Activated B cell treated with CpG ODN at 0.5 μM for 24 hours (primary cell): ENCODE measurements around the gene NRXN2. TPM values are rescaled to one million over a fixed set of nuclear protein-coding genes. Genes with fewer than 3 reads are reported as not detected.

ENCODE experiments used
- ATAC-seq: fragments of 200-7000 bp; cut with Tn5 transposase; one replicate; pipeline ENCODE4 v1.10.0; 2021; ENCODE audit warnings: low read depth, mild to moderate bottlenecking, moderate library complexity
- CTCF ChIA-PET: fragments of 350-600 bp; sonication (Branson Sonifier 250); formaldehyde crosslinking; loops from one replicate; lab custom pipeline; 2021; ENCODE audit warnings: antibody characterized with exemption; lab: Charles Lee
- POLR2A ChIA-PET: fragments of 350-600 bp; sonication (Branson Sonifier 250); formaldehyde crosslinking; loops from one replicate; lab custom pipeline; 2021; ENCODE audit warnings: antibody characterized with exemption; lab: Charles Lee
- DNase-seq: peaks from one replicate; pipeline ENCODE4 v3.0.0; 2022
- H3K27ac Mint-ChIP-seq: one replicate; pipeline ENCODE4 v1.8.0; 2020; ENCODE audit warnings: mixed read lengths
- H3K27me3 Mint-ChIP-seq: one replicate; pipeline ENCODE4 v1.8.0; 2021; ENCODE audit warnings: mixed read lengths
- H3K36me3 Mint-ChIP-seq: one replicate; pipeline ENCODE4 v1.8.0; 2021; ENCODE audit warnings: low read depth, mixed read lengths
- H3K4me1 Mint-ChIP-seq: one replicate; pipeline ENCODE4 v1.8.0; 2021; ENCODE audit warnings: mixed read lengths
- H3K4me3 Mint-ChIP-seq: one replicate; pipeline ENCODE4 v1.8.0; 2020; ENCODE audit warnings: mild to moderate bottlenecking, mixed read lengths
- H3K9me3 Mint-ChIP-seq: one replicate; pipeline ENCODE4 v1.8.0; 2020; ENCODE audit warnings: mixed read lengths
- CTCF ChIP-seq: fragments of 200-600 bp; IDR thresholded peaks from one replicate; pipeline ENCODE4 v1.8.0; 2022; ENCODE audit warnings: antibody characterized with exemption, mild to moderate bottlenecking
- intact Hi-C: fragments of 100-400 bp; cut with micrococcal nuclease; formaldehyde crosslinking; loops from one replicate; pipeline ENCODE4 v1.15.1; 2024
- total RNA-seq: library from RNA; stranded (reverse); gene quantifications from 2 replicates; pipeline ENCODE4 v1.2.3, GENCODE V29; 2022

The NRXN2 gene
- total RNA-seq, 1 donor from 2014 or later: 0.73 TPM

DNA sequence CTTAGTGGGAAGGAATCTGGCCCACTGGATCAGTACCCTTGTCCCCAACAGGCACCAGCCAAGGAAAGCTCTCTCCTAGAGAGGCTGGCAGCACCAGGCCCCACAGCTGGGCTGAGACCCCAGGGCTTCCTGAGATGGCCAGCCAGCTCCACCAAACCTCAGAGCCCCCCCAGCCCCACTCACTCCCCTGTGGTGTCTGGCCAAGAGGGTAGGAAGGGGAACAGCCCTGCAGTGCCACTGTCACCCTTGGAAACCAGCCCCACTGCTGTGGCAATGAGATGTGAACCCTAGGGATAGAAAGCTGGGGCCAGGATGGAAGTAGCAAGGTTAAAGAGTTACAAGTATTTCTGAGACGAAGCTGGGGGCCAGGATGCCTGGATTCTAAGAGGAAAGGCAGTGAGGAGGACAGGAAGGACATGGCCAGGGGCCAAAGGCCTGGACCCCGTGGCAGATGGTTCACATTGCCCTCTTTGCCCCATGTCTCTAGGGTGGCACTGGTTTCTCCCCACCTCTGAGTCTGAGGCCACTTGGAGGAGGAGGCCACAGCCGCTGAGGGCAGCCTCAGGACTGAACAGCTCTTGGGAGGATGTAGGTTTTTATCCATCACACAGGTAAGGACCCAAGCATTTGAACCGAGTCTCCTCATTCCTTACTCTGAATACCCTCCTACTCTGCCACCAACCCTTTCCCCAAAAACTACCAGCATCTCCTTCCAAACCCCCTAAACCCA, 28.8 kb downstream of the NRXN2 start:
- POLR2A ChIA-PET: interaction anchor here (0.6 kb wide), 1 partner anchor 11 kb away, joined by 5 read pairs; no protein-coding TSS in a partner anchor
- peaks cover 24% of the 10 kb centered on the region for H3K4me1 Mint-ChIP-seq
- H3K27ac Mint-ChIP-seq: peak overlapping the region; percentile 55
- no peak for ATAC-seq
- H3K9me3 Mint-ChIP-seq: no peaks in the 10 kb centered on the region
- intact Hi-C loops: no loop called here
- CTCF ChIA-PET: interaction anchor here (1.3 to 1.9 kb wide), 2 partner anchors 10 to 339 kb away, joined by 3 to 5 read pairs; no protein-coding TSS in a partner anchor
- DNase-seq: no peak
- no peak for TF ChIP-seq CTCF
- no peaks in the 10 kb centered on the region for H3K36me3 Mint-ChIP-seq
- no peak overlapping the region for H3K4me3 Mint-ChIP-seq
- H3K27me3 Mint-ChIP-seq: peaks cover 16% of the 10 kb centered on the region

GRCh38 chr11:64692764-64693331, 30.1 kb downstream of the NRXN2 start:
- ChIA-PET POLR2A (interaction anchor here (0.5 kb wide), 1 partner anchor 227 kb away, joined by 5 read pairs; no protein-coding TSS in a partner anchor), CTCF (no interaction called here)
- Mint-ChIP-seq H3K4me1 (peaks cover 35% of the 10 kb centered on the region), H3K27me3 (peaks cover 16% of the 10 kb centered on the region), H3K27ac (no peak overlapping the region), H3K4me3 (no peak overlapping the region), H3K9me3 (no peaks in the 10 kb centered on the region), H3K36me3 (no peaks in the 10 kb centered on the region)
- no peak for TF ChIP-seq CTCF
- no peak for DNase-seq
- intact Hi-C loops: no loop called here
- ATAC-seq: no peak

DNA sequence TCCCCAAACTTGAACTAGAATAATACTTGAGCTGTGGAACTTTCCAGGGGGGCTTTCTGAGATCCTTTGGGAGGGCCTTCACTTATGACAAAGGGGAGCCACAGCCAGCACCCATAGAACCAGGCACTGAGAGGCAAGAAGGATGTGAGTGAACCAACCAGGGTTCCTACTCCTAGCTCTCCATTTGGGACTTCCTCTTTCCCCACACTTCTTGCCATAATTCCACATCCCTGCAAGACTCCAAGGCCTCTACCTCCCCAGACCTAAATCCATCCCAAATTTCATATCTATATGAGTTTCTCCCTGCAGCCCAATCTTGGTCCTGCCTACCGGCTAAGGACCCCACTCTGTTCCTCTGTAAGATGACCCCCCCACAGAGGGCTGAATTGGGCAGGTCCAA, 31.5 kb downstream of the NRXN2 start:
- H3K4me3 Mint-ChIP-seq: no peak overlapping the region
- peaks cover 36% of the 10 kb centered on the region for H3K4me1 Mint-ChIP-seq
- no peak for DNase-seq
- CTCF ChIA-PET: interaction anchor here (1.1 kb wide), 1 partner anchor 152 kb away, joined by 4 read pairs; the partner anchor contains the start of gene CDC42BPG
- H3K36me3 Mint-ChIP-seq: no peaks in the 10 kb centered on the region
- intact Hi-C loops: no loop called here
- no peaks in the 10 kb centered on the region for H3K9me3 Mint-ChIP-seq
- ATAC-seq: no peak
- H3K27me3 Mint-ChIP-seq: peaks cover 16% of the 10 kb centered on the region
- no peak overlapping the region for H3K27ac Mint-ChIP-seq
- no peak for TF ChIP-seq CTCF
- POLR2A ChIA-PET: no interaction called here

DNA sequence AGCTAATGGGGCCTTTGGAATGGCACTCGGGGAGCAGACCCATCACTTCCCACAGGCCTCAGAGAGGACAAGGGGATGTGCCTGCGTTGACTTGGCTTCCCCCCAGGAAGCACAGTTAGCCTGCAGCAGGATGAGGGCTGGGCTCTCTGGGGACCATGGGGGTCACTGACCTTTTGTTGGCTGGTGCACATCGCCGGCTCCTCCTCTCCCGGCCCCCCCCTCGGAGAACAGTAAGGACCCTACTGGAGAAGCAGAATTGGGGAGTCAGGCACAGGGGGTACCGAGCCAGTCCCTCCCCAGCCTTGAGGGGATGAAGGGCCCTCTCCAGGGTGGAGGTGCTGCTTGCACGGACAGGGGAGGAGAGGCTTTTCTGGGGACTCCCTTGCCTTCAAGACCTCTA, 32.8 kb downstream of the NRXN2 start:
- peaks cover 16% of the 10 kb centered on the region for H3K27me3 Mint-ChIP-seq
- H3K4me1 Mint-ChIP-seq: peaks cover 33% of the 10 kb centered on the region
- intact Hi-C loops: no loop called here
- H3K27ac Mint-ChIP-seq: no peak overlapping the region
- ChIA-PET CTCF (interaction anchor here (1.0 to 3.0 kb wide), 5 partner anchors 14 to 372 kb away, joined by 3 to 25 read pairs (median 4); partner anchors contain the start of genes CDC42BPG and PRDX5), POLR2A (interaction anchor here (2.7 kb wide), 1 partner anchor 54 kb away, joined by 42 read pairs; the partner anchor contains the start of gene RASGRP2)
- no peak for TF ChIP-seq CTCF
- no peaks in the 10 kb centered on the region for H3K36me3 Mint-ChIP-seq
- no peak overlapping the region for H3K4me3 Mint-ChIP-seq
- no peaks in the 10 kb centered on the region for H3K9me3 Mint-ChIP-seq
- ATAC-seq: no peak
- no peak for DNase-seq

GRCh38 chr11:64688534-64688982, 34.4 kb downstream of the NRXN2 start:
- Mint-ChIP-seq H3K9me3 (no peaks in the 10 kb centered on the region), H3K27ac (peak overlapping the region; percentile 82), H3K27me3 (peaks cover 15% of the 10 kb centered on the region), H3K36me3 (no peaks in the 10 kb centered on the region), H3K4me1 (peaks cover 21% of the 10 kb centered on the region), H3K4me3 (peak overlapping the region; percentile 82)
- DNase-seq (peak; percentile 91), ATAC-seq (peak; percentile 95)
- CTCF ChIA-PET: interaction anchor here (0.7 to 3.0 kb wide), 32 partner anchors 9 to 433 kb away, joined by 3 to 49 read pairs (median 4); partner anchors contain the start of genes FAU, MAP4K2, MRPL49 and NRXN2
- peak; percentile 85 for TF ChIP-seq CTCF
- POLR2A ChIA-PET: interaction anchor here (0.6 to 2.7 kb wide), 16 partner anchors 13 to 522 kb away, joined by 3 to 42 read pairs (median 4); partner anchors contain the start of genes NRXN2, RASGRP2, SF1 and STIP1
- intact Hi-C loops: loop anchor here (1.0 to 5.0 kb wide), 8 partner anchors 16 to 429 kb away; partner anchors contain the start of genes NRXN2, SF1 and ZNHIT2
